MV-4-11 (cell line): ENCODE data around the gene FAM83D.
A peak's percentile ranks its signal among the peaks of the same experiment; 100 is the strongest.
"Not testable (repeated sequence)": the region's sequence is repeated elsewhere in the genome, so short reads cannot be mapped to it uniquely, and the experiment has no call there.

Experiments
- DNase-seq: peaks from one replicate; lab custom pipeline; 2025; lab: John Stamatoyannopoulos, UW

Gene FAM83D

DNA sequence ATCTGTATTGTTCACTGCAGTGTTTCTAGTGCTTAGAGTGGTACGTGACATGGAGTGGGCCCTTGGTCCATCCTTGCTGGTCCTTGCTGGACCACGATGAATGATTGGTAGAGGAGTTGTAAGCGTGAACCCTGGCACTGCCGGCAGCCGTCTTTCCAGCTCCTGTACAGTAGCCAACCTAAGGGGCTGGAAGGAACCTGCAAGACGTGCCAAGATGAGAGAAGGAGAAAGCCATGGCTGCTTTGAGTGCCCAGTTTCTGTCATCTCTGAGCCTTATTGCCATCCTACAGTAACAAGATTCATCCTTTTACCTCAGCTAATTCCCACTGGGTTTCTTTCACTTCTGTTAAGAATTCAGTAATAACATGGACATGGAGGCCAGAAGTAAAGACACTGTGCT, 41.9 kb downstream of the FAM83D start:
- DNase-seq, result no peak

DNA sequence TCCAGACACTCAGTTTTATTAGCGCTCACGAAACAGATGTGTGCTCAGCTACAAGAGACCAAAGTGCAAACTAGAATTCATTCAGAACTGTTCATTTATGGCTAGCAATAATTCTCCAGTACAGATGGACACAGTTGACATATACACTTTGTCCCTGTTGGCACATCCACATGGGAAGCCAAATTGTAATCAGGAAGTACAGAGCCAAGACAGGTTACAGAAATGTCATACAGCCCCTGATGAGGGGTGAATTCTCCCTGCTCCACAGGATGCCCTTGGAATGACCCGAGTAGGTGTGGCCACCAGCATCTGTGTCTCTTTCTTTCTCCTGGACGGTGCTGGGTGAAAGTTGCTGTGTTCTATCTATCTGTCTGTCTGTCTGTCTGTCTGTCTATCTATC, 43.5 kb downstream of the FAM83D start:
- no peak for DNase-seq

DNA sequence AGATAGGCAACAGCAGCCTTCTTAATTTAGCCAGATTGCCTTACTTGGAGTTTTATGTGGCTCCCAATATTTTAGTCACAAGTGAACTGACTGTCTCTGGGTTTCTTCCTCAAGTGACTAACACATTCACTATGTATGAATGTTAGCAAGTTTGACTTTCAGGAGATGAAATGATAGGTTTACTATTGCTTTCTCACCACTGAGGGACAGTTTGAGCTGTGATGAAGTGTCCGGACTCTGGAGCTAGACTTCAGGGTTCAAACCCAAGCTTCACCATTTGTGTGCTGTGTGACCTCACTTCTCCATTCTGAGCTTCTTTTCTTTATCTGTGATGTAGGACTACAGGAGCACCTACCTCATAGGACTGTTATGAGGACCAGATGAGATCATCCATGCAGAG, 44.1 kb downstream of the FAM83D start:
- no peak for DNase-seq

DNA sequence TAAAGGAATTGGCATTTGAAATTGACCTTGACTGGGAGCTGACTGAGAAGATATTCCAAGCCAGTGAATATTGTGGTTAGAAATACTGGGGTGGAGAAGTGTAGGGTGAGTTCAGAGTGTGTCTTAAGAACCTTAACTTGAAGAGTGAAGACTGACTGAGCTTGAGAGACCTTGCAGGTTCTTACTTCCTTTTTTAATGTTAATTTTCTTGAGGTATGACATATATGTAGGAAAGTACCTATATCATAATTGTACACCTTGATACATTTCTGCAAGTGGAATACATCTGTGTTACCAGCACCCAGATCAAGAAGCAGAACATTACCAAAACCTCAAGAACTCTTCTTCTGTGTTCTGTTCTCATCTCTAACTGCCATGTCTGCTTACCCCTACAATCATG, 46.9 kb downstream of the FAM83D start:
- no peak for DNase-seq

- no peak for DNase-seq
Observed at GRCh38 chr20:38973645-38974044, 47.4 kb downstream of the FAM83D start.

- no peak for DNase-seq
Observed at GRCh38 chr20:38975539-38976120, 49.4 kb downstream of the FAM83D start.

- no peak for DNase-seq
Observed at GRCh38 chr20:38979434-38979833, 53.2 kb downstream of the FAM83D start.

DNA sequence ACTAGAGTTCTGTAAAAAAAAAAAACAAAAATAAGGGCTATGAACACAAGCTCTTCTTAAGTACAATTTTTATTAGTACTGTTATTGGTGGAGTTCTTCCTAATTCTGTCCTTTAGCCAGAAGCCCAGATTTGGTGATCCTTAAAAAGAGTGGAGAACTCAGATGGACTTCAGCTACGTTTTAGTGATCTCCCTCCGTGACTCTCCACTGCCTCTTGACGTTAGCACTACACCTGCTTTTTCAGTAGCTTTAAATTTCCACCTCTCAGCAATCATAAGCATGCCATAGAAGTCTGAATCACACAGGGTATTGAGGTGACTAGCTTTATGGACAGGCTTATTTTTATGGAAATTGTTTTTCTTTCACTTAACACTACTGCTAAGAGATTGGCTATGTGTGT, 53.6 kb downstream of the FAM83D start:
- no peak for DNase-seq

DNA sequence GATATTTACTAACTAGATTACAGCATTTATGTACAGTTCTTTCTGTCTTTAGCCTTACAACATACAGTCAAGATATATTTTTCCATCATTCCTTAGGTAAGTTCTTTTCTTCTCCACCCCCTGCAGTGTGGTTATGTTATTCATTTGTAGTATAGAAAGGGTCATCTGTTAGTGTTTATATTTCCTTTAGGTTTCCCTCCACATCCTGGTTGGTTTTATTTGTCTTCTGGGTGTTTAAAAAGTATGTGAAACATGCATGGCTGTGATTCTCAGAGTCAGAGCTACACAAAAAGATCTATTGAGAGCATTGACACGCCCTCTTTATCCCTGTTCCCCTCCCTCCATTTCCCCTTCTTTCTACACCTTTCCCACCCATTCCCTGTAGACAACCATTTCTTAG, 56.1 kb downstream of the FAM83D start:
- no peak for DNase-seq

DNA sequence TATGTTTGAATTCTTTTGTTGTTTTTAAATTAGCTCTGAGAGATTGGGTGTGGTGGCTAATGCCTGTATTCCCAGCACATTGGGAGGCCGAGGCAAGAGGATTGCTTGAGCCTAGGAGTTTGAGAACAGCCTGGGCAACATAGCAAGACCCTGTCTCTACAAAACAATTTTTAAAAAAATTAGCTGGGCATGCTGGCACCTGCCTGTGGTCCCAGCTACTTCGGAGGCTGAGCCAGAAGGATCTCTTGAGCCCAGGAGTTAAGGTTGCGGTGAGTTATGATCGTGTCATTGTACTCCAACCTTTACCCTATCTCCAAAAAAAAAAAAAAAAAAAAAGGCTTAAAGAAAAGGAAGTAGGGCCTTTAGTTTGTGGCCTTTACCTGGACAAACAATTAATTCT, 58.8 kb downstream of the FAM83D start:
- DNase-seq, result no peak

- DNase-seq, result peak; percentile 35
Observed at GRCh38 chr20:38985603-38986170, 59.5 kb downstream of the FAM83D start.

- DNase-seq, result no peak
Observed at GRCh38 chr20:38986663-38987062, 60.4 kb downstream of the FAM83D start.

- no peak for DNase-seq
Observed at GRCh38 chr20:38987777-38988176, 61.6 kb downstream of the FAM83D start.

DNA sequence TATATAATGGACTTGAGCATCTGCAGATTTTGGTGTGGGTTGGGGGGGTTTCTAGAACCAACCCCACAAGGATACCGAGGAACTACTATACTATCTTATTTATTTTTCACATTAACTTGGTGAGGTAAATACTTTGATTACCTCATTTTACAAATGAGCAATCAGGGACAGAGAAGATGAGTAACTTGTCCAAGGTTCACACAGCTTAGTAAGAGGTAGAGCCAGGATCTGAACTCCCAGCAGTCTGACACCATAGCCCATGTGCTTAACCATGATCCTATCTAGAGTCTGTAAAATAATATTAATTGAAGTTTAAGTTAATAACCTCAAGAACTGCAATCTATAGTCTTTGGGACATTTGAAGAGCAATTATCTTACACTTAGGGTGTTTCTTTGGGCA, 64.5 kb downstream of the FAM83D start:
- DNase-seq, result no peak

- DNase-seq, result no peak
Observed at GRCh38 chr20:38991814-38992704, 65.8 kb downstream of the FAM83D start.

- DNase-seq, result no peak
Observed at GRCh38 chr20:38995536-38996044, 69.4 kb downstream of the FAM83D start.

GRCh38 chr20:38996866-38997265, 70.6 kb downstream of the FAM83D start:
- not testable (repeated sequence) for DNase-seq

DNA sequence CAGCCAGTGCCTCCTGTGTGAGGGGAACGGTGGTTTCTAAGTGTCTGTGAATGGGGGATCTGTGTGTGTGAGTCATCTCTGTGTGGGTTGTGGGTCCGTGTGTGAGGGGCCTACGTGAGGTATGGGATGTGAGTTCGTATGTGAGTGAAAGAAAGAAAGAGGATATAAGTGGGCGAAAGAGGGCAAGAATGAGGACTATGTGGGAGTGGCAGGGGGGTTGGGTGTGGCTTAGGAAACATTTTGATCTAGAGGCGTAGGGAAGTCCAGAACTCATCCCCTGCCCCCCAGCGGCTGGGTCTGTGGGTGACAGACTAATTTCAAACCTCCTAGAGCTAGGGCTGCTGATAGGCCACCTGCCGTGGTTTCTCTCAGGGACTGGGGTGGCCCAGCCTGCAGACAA, 71.4 kb downstream of the FAM83D start:
- peak; percentile 85 for DNase-seq

GRCh38 chr20:38999217-38999616, 73.0 kb downstream of the FAM83D start:
- no peak for DNase-seq

GRCh38 chr20:38999965-39000910, 74.0 kb downstream of the FAM83D start:
- DNase-seq, result no peak
